Stimulated activated CD8-positive, alpha-beta memory T cell treated with anti-CD3 and anti-CD28 coated beads, Interleukin-15, amount 100 ng/mL, for 4 hours (primary cell): ENCODE data around the gene MAP3K5.

Source experiments
- DNase-seq, 2 donors: peaks; one replicate each; pipeline ENCODE4 v3.0.0-alpha.2; 2020; ENCODE audit warnings: low read depth in 2 of 2

MAP3K5 gene

GRCh38 chr6:136750696-136751521, 41.4 kb downstream of the MAP3K5 start:
- DNase-seq = no peak

- no peak for DNase-seq
Observed at GRCh38 chr6:136749359-136749997, 42.8 kb downstream of the MAP3K5 start.

GRCh38 chr6:136747507-136747906, 44.8 kb downstream of the MAP3K5 start:
- no peak for DNase-seq

- DNase-seq = no peak
Observed at GRCh38 chr6:136745300-136745699, 47.0 kb downstream of the MAP3K5 start.

- DNase-seq = no peak
Observed at GRCh38 chr6:136744889-136745288, 47.4 kb downstream of the MAP3K5 start.

GRCh38 chr6:136742125-136742524, 50.2 kb downstream of the MAP3K5 start:
- no peak for DNase-seq

GRCh38 chr6:136740050-136740974, 52.0 kb downstream of the MAP3K5 start:
- DNase-seq = no peak

GRCh38 chr6:136739501-136739900, 52.8 kb downstream of the MAP3K5 start:
- no peak for DNase-seq

GRCh38 chr6:136739071-136739470, 53.2 kb downstream of the MAP3K5 start:
- DNase-seq = no peak

- no peak for DNase-seq
Observed at GRCh38 chr6:136738692-136739057, 53.6 kb downstream of the MAP3K5 start.

GRCh38 chr6:136737871-136738691, 54.2 kb downstream of the MAP3K5 start:
- no peak for DNase-seq

GRCh38 chr6:136737374-136737844, 54.9 kb downstream of the MAP3K5 start:
- no peak for DNase-seq

- DNase-seq = no peak
Observed at GRCh38 chr6:136736281-136736960, 55.9 kb downstream of the MAP3K5 start.

- no peak for DNase-seq
Observed at GRCh38 chr6:136734977-136735376, 57.3 kb downstream of the MAP3K5 start.

- DNase-seq = no peak
Observed at GRCh38 chr6:136732889-136733288, 59.4 kb downstream of the MAP3K5 start.

- no peak for DNase-seq
Observed at GRCh38 chr6:136729832-136730231, 62.4 kb downstream of the MAP3K5 start.

- no peak for DNase-seq
Observed at GRCh38 chr6:136728976-136729515, 63.2 kb downstream of the MAP3K5 start.

- DNase-seq = no peak
Observed at GRCh38 chr6:136728033-136728939, 64.0 kb downstream of the MAP3K5 start.

- no peak for DNase-seq
Observed at GRCh38 chr6:136726837-136727557, 65.3 kb downstream of the MAP3K5 start.
